Endothelial cell of umbilical vein (primary cell): ENCODE results near the gene APP.

Experiments used
- CTCF ChIP-seq, 2 donors: IDR thresholded peaks; 1 replicate in 1 of 2; 2 replicates in 1 of 2; pipeline ENCODE4 v1.5.1; 2011; ENCODE audit warnings: low read length in 2 of 2, mild to moderate bottlenecking in 2 of 2, moderate library complexity in 2 of 2, control low read depth in 1 of 2, inconsistent platforms in 1 of 2, low read depth in 1 of 2; ENCODE audit not compliant: insufficient read depth in 1 of 2; ENCODE audit errors: extremely low read depth in 1 of 2
- POLR2A ChIP-seq: IDR thresholded peaks from 2 replicates; pipeline ENCODE4 v1.6.1; 2012; ENCODE audit warnings: low read depth, mild to moderate bottlenecking, control low read depth, low read length
- POLR2AphosphoS5 ChIP-seq: IDR thresholded peaks from 2 replicates; pipeline ENCODE4 v1.6.1; 2012; ENCODE audit warnings: low read depth, mild to moderate bottlenecking, control low read depth, low read length, moderate library complexity; ENCODE audit not compliant: insufficient read depth

GRCh38 chr21:26097475-26097874 lies 73.1 kb downstream of the APP start:
- TF ChIP-seq POLR2A (no peak), CTCF (IDR thresholded peaks at IDR 0.05; ENCODE audit: extremely low read depth in 1 of 2, insufficient read depth in 1 of 2, low read depth in 1 of 2, low read length in 2 of 2) (no peak), POLR2AphosphoS5 (no peak)
